GM23248 (cell line): ENCODE measurements around the gene FPR3. TPM values are rescaled to one million over a fixed set of nuclear protein-coding genes. Genes with fewer than 3 reads are reported as not detected.

Source experiments
- DNase-seq: peaks from one replicate; pipeline ENCODE4 v3.0.0-alpha.2; 2015
- H2AFZ ChIP-seq: fragments of 200-600 bp; sonication (generic); 2 replicates; pipeline ENCODE4 v1.6.1; 2016; ENCODE audit warnings: antibody characterized with exemption
- H3F3A ChIP-seq: fragments of 200-600 bp; sonication (generic); 2 replicates; pipeline ENCODE4 v1.6.1; 2016; ENCODE audit warnings: mild to moderate bottlenecking, antibody characterized with exemption, mixed run types; ENCODE audit not compliant: insufficient read depth
- H3K27ac ChIP-seq: fragments of 200-600 bp; sonication (generic); 2 replicates; pipeline ENCODE4 v1.5.1; 2016; ENCODE audit warnings: mild to moderate bottlenecking
- H3K27me3 ChIP-seq: fragments of 200-600 bp; sonication (generic); replicated peaks from 2 replicates; pipeline ENCODE4 v1.6.1; 2016; ENCODE audit warnings: mild to moderate bottlenecking; ENCODE audit not compliant: insufficient read depth
- H3K36me3 ChIP-seq: fragments of 200-600 bp; sonication (generic); 2 replicates; pipeline ENCODE4 v1.6.1; 2016; ENCODE audit warnings: low read depth, mild to moderate bottlenecking
- H3K4me1 ChIP-seq: fragments of 200-600 bp; sonication (generic); 2 replicates; pipeline ENCODE4 v1.6.1; 2016; ENCODE audit warnings: mild to moderate bottlenecking; ENCODE audit not compliant: insufficient read depth
- H3K4me2 ChIP-seq: fragments of 200-600 bp; sonication (generic); one replicate; pipeline ENCODE4 v1.6.1; 2016; ENCODE audit warnings: mild to moderate bottlenecking; ENCODE audit not compliant: unreplicated experiment
- H3K4me3 ChIP-seq: fragments of 200-600 bp; sonication (generic); 2 replicates; pipeline ENCODE4 v1.5.1; 2016; ENCODE audit warnings: mild to moderate bottlenecking
- H3K79me2 ChIP-seq: fragments of 200-600 bp; sonication (generic); 2 replicates; pipeline ENCODE4 v1.6.1; 2016; ENCODE audit warnings: mild to moderate bottlenecking; ENCODE audit not compliant: insufficient read depth
- H3K9ac ChIP-seq: fragments of 200-600 bp; sonication (generic); 2 replicates; pipeline ENCODE4 v1.6.1; 2016; ENCODE audit warnings: mild to moderate bottlenecking
- H3K9me2 ChIP-seq: fragments of 200-600 bp; sonication (generic); 2 replicates; pipeline ENCODE4 v1.6.1; 2016; ENCODE audit warnings: mixed run types, mild to moderate bottlenecking, moderate library complexity; ENCODE audit not compliant: insufficient read depth
- H3K9me3 ChIP-seq: fragments of 200-600 bp; sonication (generic); one replicate; pipeline ENCODE4 v1.6.1; 2017; ENCODE audit warnings: low read depth
- H4K20me1 ChIP-seq: fragments of 200-600 bp; sonication (generic); 2 replicates; pipeline ENCODE4 v1.6.0; 2016; ENCODE audit not compliant: insufficient read depth
- EZH2 ChIP-seq: fragments of 200-600 bp; sonication (generic); IDR thresholded peaks from 2 replicates; pipeline ENCODE4 v1.6.1; 2018; ENCODE audit warnings: antibody characterized with exemption, mild to moderate bottlenecking; ENCODE audit not compliant: insufficient read depth, poor library complexity, severe bottlenecking
- EZH2phosphoT487 ChIP-seq: fragments of 200-600 bp; sonication (generic); IDR thresholded peaks from 2 replicates; pipeline ENCODE4 v1.6.1; 2018; ENCODE audit warnings: antibody characterized with exemption, moderate library complexity, mild to moderate bottlenecking, low read depth; ENCODE audit not compliant: insufficient read depth
- whole genome bisulfite sequencing, 2 experiments: methylation state at CpG; one replicate each; pipeline ENCODE4 v1.1.6; 2015 to 2017; ENCODE audit warnings: low lambda C conversion rate in 2 of 2, low coverage in 1 of 2; ENCODE audit errors: missing lambda C conversion rate in 2 of 2; 5-methylcytosine and 5-hydroxymethylcytosine counted together
- in situ Hi-C: fragments of 300-500 bp; cut with MboI; formaldehyde crosslinking; loops from 2 replicates; pipeline ENCODE4 v1.15.0; 2020
- polyA plus RNA-seq: library from polyadenylated mRNA; unstranded; fragments of >200 nt; fragmentation: Nextera tagmentation; extraction: Ambion mirVana; gene quantifications from 2 replicates; pipeline ENCODE4 v1.2.1, GENCODE V29; 2016
- total RNA-seq: library from RNA; depleted of rRNA; stranded (reverse); fragments of >200 nt; shearing (Covaris generic); gene quantifications from 2 replicates; pipeline ENCODE4 v1.2.3, GENCODE V29; 2014

FPR3 gene
- total and polyA plus RNA-seq, 2 experiments from 2014 or later = not detected

DNA sequence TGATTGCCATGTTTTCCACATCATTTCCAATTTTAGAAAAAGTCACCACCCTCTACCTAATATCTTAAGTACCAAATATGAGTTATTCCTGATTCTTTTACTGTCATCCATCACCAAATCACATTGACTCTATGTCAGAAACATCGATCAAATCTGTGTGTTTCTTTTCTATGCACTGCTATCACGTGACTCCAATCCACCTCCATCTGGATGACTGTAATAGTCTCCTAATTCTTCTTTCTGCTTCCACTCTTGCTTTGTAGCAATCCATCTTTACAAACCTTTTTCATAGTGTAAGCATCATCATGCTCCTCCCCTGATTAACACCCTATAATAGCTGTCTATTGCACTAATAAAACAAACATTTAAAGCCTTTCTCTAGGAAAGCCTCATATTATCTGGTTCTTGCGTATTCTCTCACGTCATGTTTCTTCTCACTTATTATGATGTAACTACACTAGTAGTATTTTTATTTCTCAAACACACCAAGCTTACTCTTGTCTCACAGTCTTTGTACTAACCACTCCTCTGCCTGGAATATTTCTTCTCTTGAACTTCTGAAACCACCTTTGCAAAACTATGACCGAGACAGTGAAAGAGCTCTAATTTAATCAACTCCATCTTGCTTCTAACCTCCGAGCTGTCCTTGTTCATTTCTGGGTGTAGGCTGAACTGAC is 10.7 kb upstream of the FPR3 start:
- Histone ChIP-seq H4K20me1 (no peaks in the 10 kb centered on the region), H3K9me2 (no peaks in the 10 kb centered on the region), H3K4me3 (peak overlapping the region; percentile 22; the same call in 1 of the 2 replicates), H3F3A (peaks cover 19% of the 10 kb centered on the region), H3K4me1 (peaks cover 14% of the 10 kb centered on the region), H3K9ac (peak overlapping the region; percentile 34; the same call in 1 of the 2 replicates), H3K27ac (peak overlapping the region; percentile 60), H3K9me3 (no peaks in the 10 kb centered on the region), H3K36me3 (no peaks in the 10 kb centered on the region), H3K4me2 (peak overlapping the region; percentile 49), H2AFZ (peak overlapping the region; percentile 34), H3K79me2 (no peaks in the 10 kb centered on the region), H3K27me3 (0 out of 2 replicates have a peak, but pooled peaks cover 7% of the 10 kb centered on the region)
- in situ Hi-C loops = no loop called here
- TF ChIP-seq EZH2 (no peak), EZH2phosphoT487 (no peak)
- 49 to 50% methylated on average over 6 of the region's 6 CpGs for WGBS, 2 experiments
- peak; percentile 13 for DNase-seq

DNA sequence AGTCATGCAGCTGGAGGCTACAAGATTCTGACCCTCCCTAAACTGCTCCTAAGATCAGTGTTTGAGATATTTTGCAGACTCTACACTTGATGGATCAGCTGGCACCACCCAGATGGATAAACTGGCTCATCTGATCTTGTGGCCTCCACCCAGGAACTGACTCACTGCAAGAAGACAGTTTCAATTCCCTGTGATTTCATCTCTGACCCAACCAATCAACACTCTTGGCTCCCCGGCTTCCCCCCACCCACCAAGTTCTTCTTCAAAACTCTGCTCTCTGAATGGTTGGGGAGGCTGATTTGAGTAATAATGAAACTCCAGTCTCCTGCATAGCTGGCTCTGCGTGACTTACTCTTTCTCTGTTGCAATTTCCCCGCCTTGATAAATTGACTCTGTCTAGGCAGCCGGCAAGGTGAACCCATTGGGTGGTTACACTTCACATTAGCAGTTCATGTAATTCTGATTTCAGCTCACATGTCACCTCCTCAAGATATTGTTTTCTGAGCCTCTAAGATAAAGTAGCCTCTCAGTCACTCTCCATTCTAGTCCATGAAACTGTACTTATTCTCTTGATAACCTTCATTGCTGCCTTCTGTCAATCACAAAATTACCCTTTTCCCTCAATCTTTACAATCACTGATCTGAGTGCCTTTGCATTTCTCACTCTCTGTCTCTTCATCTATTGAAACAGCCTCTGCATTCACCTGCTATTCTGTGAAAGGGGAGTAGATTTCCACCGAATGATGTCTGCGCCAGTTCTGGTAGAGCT is 9.9 kb upstream of the FPR3 start:
- H3K27ac ChIP-seq = peak overlapping the region; percentile 60
- in situ Hi-C loops = no loop called here

DNA sequence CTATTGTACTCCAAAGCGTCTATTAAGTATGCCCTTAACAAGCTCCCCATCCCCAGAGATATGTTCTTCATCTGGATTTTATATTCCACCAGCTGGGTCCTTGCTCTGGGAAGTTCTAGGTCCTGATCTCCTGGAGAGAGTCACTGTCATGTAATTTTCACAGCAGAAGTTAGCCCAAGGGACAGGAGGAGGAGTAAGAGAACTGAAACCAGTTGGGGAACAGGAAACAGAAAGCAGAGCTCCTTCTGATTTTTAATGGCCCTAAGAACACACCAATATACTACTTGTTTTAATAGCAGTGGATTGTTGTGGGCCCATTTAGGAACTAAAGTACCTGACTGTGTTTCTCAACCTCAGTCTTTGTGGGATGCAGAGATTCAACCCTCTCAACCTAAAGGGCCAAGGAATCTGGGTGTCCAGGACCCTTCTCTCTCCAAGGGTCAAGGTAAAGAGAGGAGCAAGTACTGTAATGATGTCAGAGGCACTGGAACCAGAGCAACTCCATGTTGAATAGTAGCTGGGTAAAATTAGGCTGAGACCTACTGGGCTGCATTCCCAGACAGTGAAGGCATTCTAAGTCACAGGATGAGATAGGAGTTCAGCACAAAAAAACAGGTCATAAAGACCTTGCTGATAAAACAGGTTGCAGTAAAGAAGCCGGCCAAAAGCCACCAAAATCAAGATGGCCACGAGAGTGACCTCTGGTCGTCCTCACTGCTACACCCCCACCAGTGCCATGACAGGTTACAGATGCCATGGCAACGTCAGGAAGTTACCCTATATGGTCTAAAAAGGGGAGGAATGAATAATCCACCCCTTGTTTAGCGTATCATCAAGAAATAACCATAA is 8.1 kb upstream of the FPR3 start:
- H3K4me2 ChIP-seq = no peak overlapping the region
- H2AFZ ChIP-seq = no peak overlapping the region
- no peak overlapping the region for H3K27ac ChIP-seq
- H3K9ac ChIP-seq = no peak overlapping the region
- H3K4me1 ChIP-seq = peaks cover 14% of the 10 kb centered on the region
- H3K4me3 ChIP-seq = no peak overlapping the region
- no peaks in the 10 kb centered on the region for H3K9me3 ChIP-seq
- in situ Hi-C loops = no loop called here
- H4K20me1 ChIP-seq = no peaks in the 10 kb centered on the region
- 56 to 59% methylated on average over 6 of the region's 6 CpGs for WGBS, 2 experiments
- DNase-seq = no peak
- peaks cover 19% of the 10 kb centered on the region for H3F3A ChIP-seq
- H3K79me2 ChIP-seq = no peaks in the 10 kb centered on the region
- no peaks in the 10 kb centered on the region for H3K9me2 ChIP-seq
- H3K27me3 ChIP-seq = no peaks in the 10 kb centered on the region
- TF ChIP-seq EZH2phosphoT487 (no peak), EZH2 (no peak)
- no peaks in the 10 kb centered on the region for H3K36me3 ChIP-seq

More for the DNA sequence above, 9.9 kb upstream of the FPR3 start:
- H3K4me1 ChIP-seq = peaks cover 14% of the 10 kb centered on the region
- H4K20me1 ChIP-seq = no peaks in the 10 kb centered on the region
- no peak for TF ChIP-seq EZH2
- no peak for TF ChIP-seq EZH2phosphoT487
- H3K36me3 ChIP-seq = no peaks in the 10 kb centered on the region
- 28 to 29% methylated on average over 6 of the region's 6 CpGs for WGBS, 2 experiments
- no peaks in the 10 kb centered on the region for H3K9me3 ChIP-seq
- H3K4me2 ChIP-seq = peak overlapping the region; percentile 49
- peak overlapping the region; percentile 22; the same call in 1 of the 2 replicates for H3K4me3 ChIP-seq
- H3K9me2 ChIP-seq = no peaks in the 10 kb centered on the region
- H3K79me2 ChIP-seq = no peaks in the 10 kb centered on the region
- peak overlapping the region; percentile 34 for H2AFZ ChIP-seq
- 0 out of 2 replicates have a peak overlapping the region, but pooled peaks have one; percentile 34 for H3K9ac ChIP-seq
- H3K27me3 ChIP-seq = 0 out of 2 replicates have a peak, but pooled peaks cover 4% of the 10 kb centered on the region
- DNase-seq = peak; percentile 90
- peaks cover 19% of the 10 kb centered on the region for H3F3A ChIP-seq

DNA sequence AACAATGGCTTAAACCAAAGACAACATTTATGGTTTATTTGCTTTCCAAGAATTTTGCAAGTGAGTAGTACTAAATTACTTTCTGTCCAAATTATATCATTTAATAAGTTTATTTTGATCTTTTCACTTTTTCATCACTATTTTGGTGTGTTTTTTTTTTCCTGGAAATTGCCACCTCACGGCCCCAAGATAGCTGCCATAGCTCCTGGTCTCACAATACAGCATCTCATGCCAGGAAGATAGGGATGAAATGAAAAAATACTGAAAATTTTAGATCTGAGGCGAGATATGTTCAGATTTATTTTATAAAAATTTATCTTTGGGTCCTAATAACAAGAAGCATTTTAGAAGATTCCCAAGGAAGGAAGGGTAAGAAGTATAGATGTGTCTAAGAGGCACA is 6.9 kb upstream of the FPR3 start:
- TF ChIP-seq EZH2 = no peak
- TF ChIP-seq EZH2phosphoT487 = no peak
- H3F3A ChIP-seq = peaks cover 19% of the 10 kb centered on the region
- H3K4me2 ChIP-seq = no peak overlapping the region
- H3K4me3 ChIP-seq = no peak overlapping the region
- H2AFZ ChIP-seq = no peak overlapping the region
- H3K27me3 ChIP-seq = no peaks in the 10 kb centered on the region
- in situ Hi-C loops = no loop called here
- H3K36me3 ChIP-seq = no peaks in the 10 kb centered on the region
- H3K79me2 ChIP-seq = no peaks in the 10 kb centered on the region
- H4K20me1 ChIP-seq = no peaks in the 10 kb centered on the region
- H3K9ac ChIP-seq = no peak overlapping the region
- DNase-seq = no peak
- H3K9me2 ChIP-seq = no peaks in the 10 kb centered on the region
- H3K27ac ChIP-seq = no peak overlapping the region
- H3K4me1 ChIP-seq = peaks cover 14% of the 10 kb centered on the region
- WGBS, 2 experiments = 62 to 72% methylated on average over 2 of the region's 2 CpGs
- H3K9me3 ChIP-seq = no peaks in the 10 kb centered on the region
